ENCODE data around the gene MYADM.

The MYADM gene

GRCh38 chr19:53878776-53879139, 11.1 kb downstream of the MYADM start (continued):
- no peak for TF ChIP-seq KLF17 (tag by site-specific recombination; IDR thresholded peaks at IDR 0.05)
- TF ChIP-seq KLF1 (tag by site-specific recombination; IDR thresholded peaks at IDR 0.05), result no peak
- no peak for TF ChIP-seq ZNF596 (tag by site-specific recombination; IDR thresholded peaks at IDR 0.05)

- CTCF ChIA-PET, result interaction anchor here (0.6 to 0.8 kb wide), 3 partner anchors 38 to 404 kb away, joined by 3 to 4 read pairs (median 3); no protein-coding TSS in a partner anchor
- POLR2A ChIA-PET, result interaction anchor here (0.5 to 1.6 kb wide), 10 partner anchors 9 to 310 kb away, joined by 3 to 39 read pairs (median 4); partner anchors contain the start of genes MBOAT7, MYADM and NDUFA3
- Histone ChIP-seq H3K4me1 (ENCODE audit: control insufficient read depth, insufficient read depth, low read length) (peaks cover 8% of the 10 kb centered on the region; the same call in 1 of the 2 replicates), H3K4me3 (ENCODE audit: low read depth, low read length) (peak overlapping the region; percentile 58), H3K27ac (ENCODE audit: extremely low read depth, low read depth, low read length) (peak overlapping the region; percentile 27; the same call in 1 of the 2 replicates), H3K9me3 (ENCODE audit: control insufficient read depth, insufficient read depth, low read depth, low read length) (no peaks in the 10 kb centered on the region), H3K36me3 (ENCODE audit: control insufficient read depth in 2 of 2, insufficient read depth in 1 of 2, low read length in 2 of 2) (peaks cover 5 to 7% of the 10 kb centered on the region in 2 experiments; a peak in 2 of 3 replicates)
- TF ChIP-seq ZNF76 (tag by site-specific recombination; IDR thresholded peaks at IDR 0.05; ENCODE audit: borderline replicate concordance, low read depth) (peak; percentile 98), ELK4 (IDR thresholded peaks at IDR 0.05; ENCODE audit: borderline replicate concordance, low read depth, low read length) (no peak), ZNF354C (tag by site-specific recombination; IDR thresholded peaks at IDR 0.05; ENCODE audit: borderline replicate concordance, low read depth) (no peak), ZNF560 (tag by site-specific recombination; IDR thresholded peaks at IDR 0.05; ENCODE audit: borderline replicate concordance) (no peak), ZNF626 (tag by site-specific recombination; IDR thresholded peaks at IDR 0.05) (no peak), ZNF600 (tag by site-specific recombination; IDR thresholded peaks at IDR 0.05) (no peak), FEZF1 (tag by site-specific recombination; IDR thresholded peaks at IDR 0.05) (no peak), ZNF639 (tag by site-specific recombination; IDR thresholded peaks at IDR 0.05) (no peak), ZNF10 (tag by site-specific recombination; IDR thresholded peaks at IDR 0.05) (no peak), ZNF302 (tag by site-specific recombination; IDR thresholded peaks at IDR 0.05; ENCODE audit: low read depth) (no peak), ZBTB6 (tag by site-specific recombination; IDR thresholded peaks at IDR 0.05) (no peak), KLF9 (tag by site-specific recombination; IDR thresholded peaks at IDR 0.05; ENCODE audit: low read depth) (peak; percentile 69), ZNF398 (tag by site-specific recombination; IDR thresholded peaks at IDR 0.05) (no peak; the same call in 1 of the 2 replicates), ZNF112 (tag by site-specific recombination; IDR thresholded peaks at IDR 0.05) (no peak), ZNF184 (tag by site-specific recombination; IDR thresholded peaks at IDR 0.05) (no peak), ZNF585B (tag by site-specific recombination; IDR thresholded peaks at IDR 0.05) (no peak), ZNF548 (tag by site-specific recombination; IDR thresholded peaks at IDR 0.05) (no peak), ZNF138 (tag by site-specific recombination; IDR thresholded peaks at IDR 0.05; ENCODE audit: borderline replicate concordance) (no peak), ZNF169 (tag by site-specific recombination; IDR thresholded peaks at IDR 0.05) (no peak), HOXC10 (CRISPR knock-in tag; IDR thresholded peaks at IDR 0.05) (no peak), MYNN (tag by site-specific recombination; IDR thresholded peaks at IDR 0.05; ENCODE audit: borderline replicate concordance) (peak; percentile 85), ZBTB8A (tag by site-specific recombination; IDR thresholded peaks at IDR 0.05) (no peak), PRDM1 (tag by site-specific recombination; IDR thresholded peaks at IDR 0.05) (no peak)
These were observed 11.7 kb downstream of the MYADM start for GRCh38 chr19:53879140-53880081.
